OCI-M2 (cell line): ENCODE data around the gene CRACR2B.

Source experiments
- DNase-seq: peaks from one replicate; lab custom pipeline; 2025; ENCODE audit not compliant: unreplicated experiment; lab: John Stamatoyannopoulos, UW

Gene CRACR2B

DNA sequence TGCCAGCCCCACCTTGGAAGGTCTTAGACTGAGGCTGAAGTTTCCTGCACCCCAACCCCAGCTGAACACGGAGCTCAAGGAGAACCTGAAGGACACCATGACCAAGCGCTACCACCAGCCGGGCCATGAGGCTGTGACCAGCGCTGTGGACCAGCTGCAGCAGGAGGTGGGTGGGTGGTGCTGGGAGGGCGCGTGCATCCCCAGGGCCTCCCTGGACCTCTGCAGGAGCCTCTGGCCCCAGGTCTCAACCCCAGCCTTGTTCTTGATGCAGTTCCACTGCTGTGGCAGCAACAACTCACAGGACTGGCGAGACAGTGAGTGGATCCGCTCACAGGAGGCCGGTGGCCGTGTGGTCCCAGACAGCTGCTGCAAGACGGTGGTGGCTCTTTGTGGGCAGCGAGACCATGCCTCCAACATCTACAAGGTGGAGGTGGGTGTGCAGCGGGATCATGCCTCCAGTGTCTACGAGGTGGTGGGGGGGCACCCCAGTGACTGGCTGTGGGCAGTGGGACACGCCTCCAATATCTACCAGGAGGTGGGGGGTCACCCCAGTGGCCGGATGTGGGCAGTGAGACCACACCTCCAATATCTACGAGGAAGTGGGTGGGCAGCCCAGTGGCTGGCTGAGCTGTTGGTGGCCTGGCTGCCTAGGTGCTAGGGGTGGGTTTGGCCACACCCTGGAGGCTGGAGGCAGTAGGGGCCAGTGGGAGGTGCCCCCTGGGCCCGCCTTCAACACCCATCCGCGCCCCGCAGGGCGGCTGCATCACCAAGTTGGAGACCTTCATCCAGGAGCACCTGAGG, 9.7 kb downstream of the CRACR2B start:
- DNase-seq: no peak

DNA sequence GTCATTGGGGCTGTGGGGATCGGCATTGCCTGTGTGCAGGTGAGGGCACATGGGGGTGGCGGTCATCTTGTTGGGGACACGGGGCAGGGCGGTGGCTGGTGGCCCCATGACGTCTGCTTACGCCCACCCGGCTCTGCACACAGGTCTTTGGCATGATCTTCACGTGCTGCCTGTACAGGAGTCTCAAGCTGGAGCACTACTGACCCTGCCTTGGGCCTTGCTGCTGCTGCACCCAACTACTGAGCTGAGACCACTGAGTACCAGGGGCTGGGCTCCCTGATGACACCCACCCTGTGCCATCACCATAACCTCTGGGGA, 10.2 kb downstream of the CRACR2B start:
- DNase-seq: no peak

DNA sequence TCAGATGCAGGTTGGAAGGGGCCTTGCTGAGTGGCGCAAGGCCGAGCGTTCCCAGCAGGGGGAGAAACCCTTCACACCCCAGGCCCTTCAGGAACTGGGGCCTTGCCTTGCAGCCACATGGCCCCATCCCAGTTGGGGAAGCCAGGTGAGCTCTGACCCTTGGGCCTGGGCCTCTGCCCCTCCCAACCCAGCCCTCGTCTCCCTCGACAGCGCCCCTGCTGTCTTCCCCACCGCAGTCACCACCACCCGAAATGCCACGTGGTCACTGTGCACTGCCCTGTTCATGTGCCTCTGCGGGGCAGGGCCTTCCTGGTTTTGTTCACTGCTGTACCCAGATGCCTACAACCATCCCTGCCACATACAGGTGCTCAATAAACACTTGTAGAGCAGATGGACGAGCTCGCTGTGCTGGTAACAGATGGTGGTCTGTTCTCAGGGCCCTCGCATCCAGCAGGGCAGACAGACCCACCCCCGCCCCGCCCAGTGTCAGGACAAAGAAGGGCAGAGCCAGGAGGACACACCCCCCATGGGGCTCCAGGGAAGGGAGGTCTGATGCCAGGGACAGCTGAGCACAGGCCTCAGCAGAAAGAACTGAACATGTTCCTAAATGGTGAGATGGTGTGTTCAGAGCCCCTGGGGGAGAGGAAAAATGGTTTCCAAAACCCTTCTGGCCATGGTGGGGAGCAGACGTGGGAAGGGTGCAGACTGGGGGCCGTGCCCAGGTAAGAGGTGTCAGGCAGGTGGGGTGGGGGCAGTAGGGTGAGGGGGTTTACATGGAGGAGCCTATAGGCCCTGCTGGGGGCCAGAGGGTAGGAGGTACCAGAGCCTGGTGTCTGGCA, 10.9 kb downstream of the CRACR2B start:
- DNase-seq: no peak

DNA sequence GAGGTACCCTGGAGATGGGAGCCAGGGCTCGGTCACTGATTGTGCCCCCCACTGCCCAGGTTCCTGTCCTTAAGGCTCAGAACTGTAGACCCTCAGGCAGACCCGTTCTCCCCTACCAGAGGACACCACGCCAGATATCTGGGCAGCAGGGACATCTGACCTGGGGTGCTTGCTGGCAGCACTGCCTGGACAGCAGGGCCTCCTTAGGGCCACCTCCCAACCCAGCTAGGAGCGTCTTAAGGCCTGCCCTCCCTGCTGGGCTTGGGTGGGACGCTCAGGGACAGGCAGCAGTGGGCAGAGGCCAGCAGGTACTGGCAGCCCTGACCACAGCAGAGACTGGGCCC, 11.5 kb downstream of the CRACR2B start:
- DNase-seq: no peak

DNA sequence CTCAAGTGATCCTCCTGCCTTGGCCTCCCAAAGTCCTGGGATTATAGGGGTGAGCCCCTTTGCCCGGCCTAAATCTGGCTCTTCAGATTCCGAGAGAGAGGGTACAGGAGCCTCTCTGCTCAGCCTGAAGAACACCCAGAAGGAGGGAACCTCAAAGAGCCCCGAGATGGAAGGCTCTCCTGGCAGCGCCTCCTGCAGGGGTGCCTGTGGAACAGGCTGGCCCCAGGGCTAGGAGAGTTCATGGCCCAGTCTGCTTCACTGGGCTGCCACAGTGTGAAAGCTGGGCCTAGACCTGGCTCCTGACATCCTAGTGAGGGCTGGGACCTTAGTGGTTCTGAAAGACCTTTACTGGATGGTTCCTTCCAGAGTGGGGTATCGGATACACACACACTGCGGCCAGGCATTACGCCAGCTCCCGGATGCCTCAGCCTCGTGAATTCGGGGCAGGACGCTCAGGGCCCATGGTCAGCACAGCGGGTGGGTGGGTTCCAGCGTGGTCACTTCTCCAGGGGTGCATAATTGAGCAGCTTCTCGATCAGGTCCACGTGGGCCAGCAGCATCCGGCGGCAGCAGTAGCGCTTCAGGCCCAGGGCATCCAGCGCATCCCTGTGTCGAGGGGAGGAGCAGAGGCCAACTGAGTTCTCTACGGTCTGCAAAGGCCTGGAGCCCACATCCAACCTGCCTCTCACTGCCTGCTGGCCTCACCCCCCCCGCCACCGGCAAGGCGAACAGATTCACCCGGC, 12.3 kb downstream of the CRACR2B start:
- DNase-seq: no peak

DNA sequence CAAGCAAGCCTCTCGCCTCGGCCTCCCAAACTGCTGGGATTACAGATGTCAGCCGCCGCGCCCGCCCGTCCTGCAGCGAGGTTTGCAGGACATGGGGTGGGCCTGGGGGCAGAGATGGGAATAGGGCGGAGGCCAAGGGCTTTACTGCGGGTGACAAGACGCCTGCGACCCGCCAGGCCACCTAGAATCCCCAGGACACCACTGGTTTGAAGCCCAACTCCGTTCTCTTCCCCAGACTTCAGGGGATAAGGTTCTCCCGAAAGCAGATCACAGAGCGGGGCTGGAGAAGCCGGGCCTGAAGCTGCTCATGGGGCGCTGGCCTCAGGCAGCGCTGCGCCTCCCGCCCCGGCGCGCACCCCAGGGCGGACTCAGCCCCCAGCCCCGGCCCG, 14.3 kb downstream of the CRACR2B start:
- DNase-seq: no peak

DNA sequence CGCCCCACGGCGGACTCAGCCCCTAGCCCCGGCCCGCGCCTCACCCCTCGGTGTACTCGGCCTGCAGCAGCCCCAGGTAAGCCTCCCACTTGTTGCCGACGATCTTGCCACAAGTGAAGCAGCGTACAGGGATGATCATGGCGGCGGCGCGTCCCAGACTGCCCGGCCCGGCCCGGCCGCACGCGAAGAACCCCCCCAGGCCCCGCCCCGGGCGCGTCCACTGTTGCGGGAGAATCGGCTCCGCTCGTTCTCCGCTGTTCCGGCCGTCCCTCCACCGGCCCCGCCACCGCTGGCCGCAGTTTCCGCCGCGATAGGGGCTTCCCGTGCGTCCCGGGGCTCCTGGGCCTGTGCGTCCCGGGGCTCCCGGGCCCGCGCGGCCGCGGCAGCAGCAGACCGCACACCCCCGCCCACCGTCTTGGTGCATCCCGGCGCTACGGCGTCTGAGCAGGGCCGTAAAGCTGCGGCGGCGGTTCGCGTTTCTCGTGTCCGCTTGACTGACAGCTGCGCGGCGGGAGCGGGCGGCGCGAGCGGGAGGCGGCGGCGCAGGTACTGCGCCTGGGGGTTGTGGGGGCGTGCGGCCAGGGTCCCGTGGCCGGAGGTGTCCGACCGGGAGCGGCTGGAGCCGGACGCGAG, 14.8 kb downstream of the CRACR2B start, which contains the start of the genes POLR2L and TSPAN4:
Gene POLR2L (minus strand): TSS at position 160 of the 633 bp plus-strand sequence. CDS start 21 bp downstream, at position 139.
Gene TSPAN4 (plus strand): TSS at position 483 of the 633 bp plus-strand sequence. CDS start 7,453 bp downstream, outside the sequence.
- peak; percentile 38 for DNase-seq

DNA sequence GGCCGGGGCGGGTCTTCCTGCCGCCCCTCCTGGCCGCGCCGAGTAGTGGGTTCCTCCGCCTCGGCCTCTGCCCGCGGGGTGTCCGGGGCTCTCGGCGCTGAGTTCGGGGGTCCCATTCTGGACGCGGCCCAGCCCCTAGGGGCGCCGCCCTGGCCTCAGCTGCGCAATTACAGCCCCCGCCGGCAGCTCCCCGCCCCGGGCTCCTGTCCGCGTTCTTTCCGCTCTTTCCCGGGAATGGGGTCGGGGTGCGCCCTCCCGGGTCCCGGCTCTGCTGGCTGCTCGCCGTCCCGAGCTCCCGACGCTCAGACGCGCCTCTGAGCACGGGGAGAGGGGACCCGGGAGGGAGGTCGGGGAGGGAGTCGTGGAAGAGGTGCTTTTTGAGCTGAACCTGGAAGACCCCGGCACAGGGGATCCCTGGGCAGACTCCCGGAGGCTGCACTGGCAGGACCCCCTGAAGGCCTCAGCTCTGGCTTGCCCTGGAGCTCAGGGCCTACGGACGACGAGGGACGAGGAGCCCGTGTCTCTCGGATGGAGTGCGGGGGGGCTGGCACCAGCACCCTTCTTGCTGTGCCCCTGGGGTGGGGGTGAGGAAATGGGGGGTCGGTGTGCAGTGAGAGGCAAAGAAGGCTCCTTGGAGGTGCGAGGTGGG, 15.5 kb downstream of the CRACR2B start:
- DNase-seq: no peak

DNA sequence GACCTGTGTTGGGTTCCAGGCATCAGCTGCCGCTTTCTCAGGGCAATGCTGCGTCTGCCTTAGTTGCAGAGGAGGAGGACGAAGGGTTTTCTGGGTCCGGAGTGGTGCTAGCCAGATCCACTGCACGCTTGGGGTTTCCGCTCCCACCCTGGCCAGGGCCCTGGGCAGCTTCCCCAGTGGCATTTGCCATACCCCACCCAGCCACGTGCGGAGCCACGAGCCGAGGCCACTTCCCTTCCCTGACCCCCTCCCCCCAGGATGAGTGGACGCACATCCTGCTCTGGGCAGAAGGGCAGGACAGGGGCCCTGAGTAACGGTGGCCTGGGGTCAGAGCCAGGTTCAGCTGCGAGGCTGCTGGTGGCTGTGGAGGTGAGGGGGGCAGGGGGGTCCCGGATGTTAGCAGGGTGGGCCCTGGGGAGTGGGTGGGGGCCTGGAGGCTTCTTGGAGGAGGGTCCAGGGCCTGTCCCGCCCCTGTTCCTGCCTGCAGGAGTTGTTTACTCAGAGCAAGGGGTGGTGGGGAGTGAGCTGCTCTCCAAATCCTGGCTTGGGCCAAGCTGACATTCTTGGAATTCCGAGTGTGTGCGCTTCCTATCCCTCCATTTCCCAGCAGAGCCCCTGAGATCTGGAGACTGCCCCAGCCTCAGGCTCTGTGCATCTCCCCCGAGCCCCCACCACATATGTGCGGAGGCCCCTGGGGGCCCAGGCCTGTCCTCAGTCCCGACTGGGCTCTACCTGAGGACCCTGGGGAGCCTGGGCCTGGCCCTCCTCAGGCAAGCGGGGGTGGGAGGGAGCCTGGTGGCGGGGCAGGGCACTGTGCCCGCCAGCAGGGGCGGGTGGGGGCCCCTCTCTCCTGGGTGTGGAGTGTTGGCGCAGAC, 16.3 kb downstream of the CRACR2B start:
- no peak for DNase-seq

DNA sequence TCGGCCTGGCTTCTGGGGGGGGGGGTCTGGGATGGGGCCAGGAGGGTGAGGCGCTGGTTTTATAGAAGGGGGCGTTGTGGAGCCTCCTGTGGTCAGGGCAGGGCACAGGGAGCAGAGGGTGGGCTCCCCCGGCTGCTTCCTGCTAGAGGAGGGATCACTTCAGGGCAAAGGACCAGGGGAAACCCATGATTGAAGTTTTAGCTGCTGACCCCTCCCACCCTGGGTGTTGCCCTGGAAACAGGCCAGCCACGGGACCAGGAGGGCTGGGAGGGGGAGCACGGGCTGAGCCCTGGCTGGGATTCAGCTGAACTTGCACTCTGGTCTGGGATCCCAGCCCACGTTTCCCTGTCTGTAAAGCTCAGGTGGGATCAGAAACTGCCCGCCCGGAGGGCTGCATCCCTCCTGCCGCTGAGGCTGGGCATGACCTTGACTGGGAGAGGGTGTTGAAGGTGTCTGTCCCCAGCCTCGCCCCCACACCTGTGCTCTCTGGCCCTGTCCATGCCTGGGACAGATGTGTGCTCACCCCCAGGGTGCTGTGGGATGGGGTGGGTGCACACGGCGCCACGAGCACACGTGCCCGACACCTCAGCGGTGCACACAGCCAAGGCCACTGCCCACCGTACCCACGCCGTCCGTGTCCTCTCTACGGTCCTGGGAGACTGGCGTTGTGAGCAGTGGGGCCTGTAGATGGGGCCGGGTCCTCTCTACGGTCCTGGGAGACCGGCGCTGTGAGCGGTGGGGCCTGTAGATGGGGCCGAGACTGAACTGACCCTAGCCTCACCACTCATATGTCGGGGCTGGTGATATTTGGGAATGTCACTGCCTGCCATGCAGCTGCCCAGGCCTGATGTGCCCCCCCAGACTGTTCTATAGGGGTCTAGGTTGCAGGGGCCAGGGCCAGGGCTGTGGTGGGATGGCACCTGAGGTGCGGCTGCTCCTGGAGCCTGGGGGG, 17.2 kb downstream of the CRACR2B start:
- no peak for DNase-seq

DNA sequence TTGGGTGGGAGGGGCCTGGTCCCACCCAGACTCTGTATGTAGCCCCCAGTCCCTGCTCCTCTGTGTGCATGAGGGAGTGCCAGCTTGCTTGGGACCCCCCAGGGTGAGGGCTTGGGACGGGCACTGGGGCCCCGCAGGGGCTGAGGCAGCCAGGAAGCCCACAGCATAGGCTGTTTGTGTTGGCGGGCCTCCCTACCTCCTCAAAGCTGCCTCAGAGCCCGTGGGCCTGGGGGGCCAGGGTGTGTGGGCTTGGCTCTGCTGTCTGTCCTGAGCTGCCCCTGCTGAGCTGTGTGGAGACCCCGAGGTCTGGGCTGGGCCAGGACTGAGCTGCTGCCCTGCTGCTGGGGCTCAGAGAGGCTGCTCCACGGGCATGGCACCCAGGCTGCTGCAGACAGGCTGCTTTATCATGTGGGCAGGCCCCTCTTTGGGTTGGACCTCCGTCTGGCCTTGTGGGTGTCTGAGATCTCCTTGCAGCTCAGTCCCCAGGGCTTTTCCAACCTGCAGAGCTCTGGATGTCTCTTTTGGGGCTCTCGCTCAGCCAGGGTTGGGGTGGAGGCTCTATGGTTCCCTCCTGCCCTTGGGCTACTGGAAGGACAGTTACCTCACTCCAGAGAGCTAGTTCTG, 18.3 kb downstream of the CRACR2B start:
- no peak for DNase-seq

DNA sequence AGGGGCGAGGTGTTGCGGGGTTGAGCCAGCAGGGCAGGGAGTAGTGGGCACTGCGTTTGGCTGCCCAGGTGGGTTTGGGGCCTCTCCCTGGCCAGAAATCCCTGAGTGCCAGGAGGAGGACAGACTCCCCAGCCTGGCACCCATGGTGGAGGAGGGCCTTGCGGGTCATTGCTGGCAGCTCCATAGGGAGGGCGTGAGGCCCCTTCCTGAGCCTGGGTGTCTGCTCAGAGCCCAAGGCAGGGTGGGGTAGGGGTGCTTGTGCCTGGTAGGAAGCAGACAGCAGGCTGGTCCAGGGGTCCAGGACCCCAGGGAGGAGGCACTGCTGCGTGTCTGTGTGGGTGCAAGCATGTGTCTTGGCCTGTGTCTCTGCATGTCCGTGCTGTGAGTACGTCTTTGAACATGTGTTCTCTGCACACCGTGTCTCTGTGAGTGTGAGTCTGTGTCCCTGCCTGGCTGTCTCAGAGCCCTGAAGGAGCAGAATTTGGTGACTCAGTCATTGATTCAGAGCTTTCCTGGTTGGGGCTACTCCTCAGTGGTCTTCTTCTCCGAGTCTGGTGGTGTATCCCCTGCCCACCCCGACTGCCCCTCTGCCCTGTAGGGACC, 18.9 kb downstream of the CRACR2B start:
- no peak for DNase-seq

DNA sequence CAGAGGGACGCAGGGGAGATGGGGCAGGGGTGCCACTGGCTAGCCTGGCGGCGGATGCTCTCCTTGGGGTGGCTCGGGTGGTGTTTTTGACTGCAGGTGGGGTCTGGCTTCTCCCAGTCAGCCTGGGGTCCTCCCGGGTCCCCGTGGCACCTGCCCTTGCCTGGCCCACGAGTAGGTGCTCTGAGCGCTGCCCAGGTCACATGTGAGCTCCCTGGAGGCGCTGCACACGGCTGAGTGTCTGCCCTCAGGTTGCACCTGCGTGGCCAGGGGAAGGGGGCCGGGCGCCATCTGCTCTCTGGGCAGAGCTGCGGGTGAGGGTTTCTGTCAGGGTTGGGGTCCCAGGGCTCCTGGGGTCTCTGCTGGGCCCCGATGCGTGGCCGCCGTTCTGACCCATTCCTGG, 20.2 kb downstream of the CRACR2B start:
- no peak for DNase-seq

DNA sequence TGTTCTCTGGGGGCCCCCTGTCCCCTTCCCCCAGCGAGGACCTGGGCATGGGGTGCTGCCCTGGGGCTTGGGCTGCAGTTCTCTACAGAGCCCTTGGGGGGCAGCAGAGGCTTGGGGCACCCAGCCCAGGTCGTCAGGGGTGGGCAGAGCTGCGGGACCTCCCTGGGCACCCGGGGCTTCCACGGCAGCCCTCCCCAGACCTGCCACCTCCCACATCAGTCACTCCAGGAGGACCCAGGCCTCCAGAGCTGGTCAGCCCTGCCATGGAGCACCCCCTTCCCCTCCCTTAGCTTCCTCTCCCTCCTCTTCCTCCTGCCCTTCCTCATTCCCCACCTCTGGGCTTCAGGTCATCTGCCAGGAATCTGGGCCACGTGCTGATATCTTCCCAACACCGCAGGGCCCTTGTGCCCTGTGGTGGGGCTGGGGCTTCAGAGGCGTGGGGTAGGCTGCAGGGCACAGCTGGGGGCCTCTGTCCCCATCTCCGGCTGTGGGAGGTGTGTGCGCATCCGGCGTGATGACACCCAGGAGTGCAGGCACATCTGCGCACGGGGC, 20.7 kb downstream of the CRACR2B start:
- no peak for DNase-seq

DNA sequence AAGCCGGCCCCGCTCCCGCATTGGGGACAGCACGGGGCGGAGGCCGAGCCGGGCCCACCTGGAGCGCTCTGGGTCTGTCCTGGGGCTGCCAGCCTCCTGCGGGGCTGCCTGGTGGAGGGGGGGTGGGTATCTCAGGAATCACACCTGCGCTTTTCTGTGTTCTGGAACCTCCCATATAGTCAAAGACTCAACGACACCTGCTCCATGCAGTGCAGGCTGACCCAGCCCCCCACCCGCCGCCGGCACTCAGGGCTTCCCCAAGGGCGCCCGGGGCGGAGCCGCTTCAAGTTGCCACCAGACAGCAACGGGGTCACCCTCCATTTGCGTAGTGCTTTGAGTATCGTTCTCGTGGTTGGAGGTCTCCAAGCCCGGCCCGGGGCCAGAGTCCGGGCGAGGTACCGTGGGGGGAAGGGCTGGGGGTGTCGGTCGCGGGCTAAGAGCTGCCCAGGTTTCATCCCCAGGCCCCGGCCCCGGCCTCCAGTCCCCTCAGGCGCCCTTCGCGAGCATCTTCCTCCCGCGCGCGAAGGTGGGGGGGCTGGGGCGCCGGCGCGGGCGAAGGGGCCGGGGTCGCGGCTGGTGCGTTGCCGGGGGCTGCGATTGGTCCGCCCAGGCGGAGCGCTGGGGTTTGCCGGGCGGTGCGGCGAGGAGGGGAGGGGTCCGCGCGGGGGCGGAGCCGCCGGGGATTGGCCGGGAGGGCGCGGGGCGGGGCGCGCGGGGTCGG, 21.5 kb downstream of the CRACR2B start:
- DNase-seq: no peak

DNA sequence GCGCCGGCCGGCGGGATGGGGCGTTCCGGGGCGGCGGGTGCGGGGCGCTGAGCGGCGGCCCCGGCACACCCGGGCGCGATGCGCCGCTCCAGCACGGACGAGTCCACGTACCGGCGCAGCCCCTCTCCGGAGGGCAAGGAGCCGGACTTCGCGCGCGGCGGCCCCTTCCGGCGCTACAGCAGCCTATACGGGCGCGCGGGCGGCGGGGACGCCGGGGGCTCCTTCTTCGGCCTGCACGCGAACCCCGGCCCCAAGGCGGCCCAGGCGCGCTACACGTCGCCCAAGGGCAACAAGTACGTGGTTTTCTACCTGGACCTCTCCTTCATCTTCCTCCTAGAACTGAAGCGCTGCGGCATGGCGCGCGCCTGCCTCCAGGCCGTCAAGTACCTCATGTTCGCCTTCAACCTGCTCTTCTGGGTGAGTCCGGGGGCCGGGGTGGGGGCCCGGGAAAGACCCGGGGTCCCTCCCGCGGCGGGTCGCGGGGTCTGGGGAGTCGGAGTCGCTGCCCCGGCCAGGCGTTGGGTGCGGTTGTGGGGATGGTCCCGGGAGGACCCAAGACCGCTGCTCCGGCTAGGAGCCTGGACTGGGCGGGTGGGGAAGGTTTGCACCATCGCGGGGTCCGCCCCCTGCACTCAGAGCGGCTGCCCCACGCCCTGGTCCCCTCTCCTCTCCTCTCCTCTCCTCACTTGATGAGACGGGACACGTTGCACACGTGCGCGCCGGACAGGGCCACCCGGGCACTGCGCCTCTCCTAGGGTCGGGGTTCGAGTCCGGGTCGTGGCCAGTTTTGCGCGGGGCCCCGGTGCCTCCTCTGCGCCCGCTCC, 22.4 kb downstream of the CRACR2B start:
- no peak for DNase-seq
